Thoracic aorta (tissue), 2 donors: ENCODE results near the gene MEIKIN. TPM values are rescaled to one million over a fixed set of nuclear protein-coding genes. Genes with fewer than 3 reads are reported as not detected.

Experiments
- ATAC-seq: fragments of 150-250 bp; one replicate; pipeline ENCODE4 v1.8.0; 2017; ENCODE audit warnings: low read depth; ENCODE audit not compliant: insufficient number of reproducible peaks, low FRiP score
- DNase-seq: peaks from one replicate; pipeline ENCODE4 v3.0.0-alpha.2; 2020; ENCODE audit warnings: low spot score
- H3K27ac ChIP-seq, 2 donors: fragments of 200-600 bp; sonication (generic); 1 replicate in 1 of 2; 2 replicates in 1 of 2; pipeline ENCODE4 v1.5.1; 2016; ENCODE audit warnings: mild to moderate bottlenecking in 2 of 2, moderate library complexity in 2 of 2
- H3K27me3 ChIP-seq: fragments of 200-600 bp; sonication (generic); replicated peaks from 2 replicates; pipeline ENCODE4 v1.6.0; 2016; ENCODE audit warnings: mild to moderate bottlenecking; ENCODE audit not compliant: insufficient read depth
- H3K36me3 ChIP-seq: fragments of 200-600 bp; sonication (generic); one replicate; pipeline ENCODE4 v1.5.1; 2016
- H3K4me1 ChIP-seq, 2 donors: fragments of 200-600 bp; sonication (generic); 1 replicate in 1 of 2; 2 replicates in 1 of 2; pipeline versions ENCODE4 v1.5.1 to v1.6.0; 2016; ENCODE audit warnings: low read depth in 2 of 2, mild to moderate bottlenecking in 1 of 2; ENCODE audit not compliant: control insufficient read depth in 1 of 2
- H3K4me3 ChIP-seq: fragments of 200-600 bp; sonication (generic); 2 replicates; pipeline ENCODE4 v1.5.1; 2016; ENCODE audit warnings: mild to moderate bottlenecking
- H3K9me3 ChIP-seq: fragments of 200-600 bp; sonication (generic); 2 replicates; pipeline ENCODE4 v1.5.1; 2016
- total RNA-seq, 2 donors: library from RNA; depleted of rRNA; stranded (reverse); fragments of >200 nt; gene quantifications; one replicate each; pipeline versions ENCODE4 v1.1.0 to v1.2.3, GENCODE V29; 2016
- TF ChIP-seq, protein P1 (sequence below): fragments of 200-600 bp; sonication (generic); IDR thresholded peaks from one replicate; pipeline ENCODE4 v1.5.1; 2019; ENCODE audit warnings: antibody characterized with exemption

Gene MEIKIN
- total RNA-seq, 2 donors from 2014 or later, result not detected

GRCh38 chr5:131950706-131951105, 5.2 kb upstream of the MEIKIN start:
- ATAC-seq, result no peak

GRCh38 chr5:131947445-131947844, 2.0 kb upstream of the MEIKIN start:
- Histone ChIP-seq H3K27ac (no peak overlapping the region), H3K27me3 (no peaks in the 10 kb centered on the region), H3K36me3 (no peaks in the 10 kb centered on the region), H3K4me1 (no peaks in the 10 kb centered on the region), H3K9me3 (no peaks in the 10 kb centered on the region), H3K4me3 (no peak overlapping the region)
- ATAC-seq (no peak), DNase-seq (no peak)
- TF ChIP-seq, protein P1, sequence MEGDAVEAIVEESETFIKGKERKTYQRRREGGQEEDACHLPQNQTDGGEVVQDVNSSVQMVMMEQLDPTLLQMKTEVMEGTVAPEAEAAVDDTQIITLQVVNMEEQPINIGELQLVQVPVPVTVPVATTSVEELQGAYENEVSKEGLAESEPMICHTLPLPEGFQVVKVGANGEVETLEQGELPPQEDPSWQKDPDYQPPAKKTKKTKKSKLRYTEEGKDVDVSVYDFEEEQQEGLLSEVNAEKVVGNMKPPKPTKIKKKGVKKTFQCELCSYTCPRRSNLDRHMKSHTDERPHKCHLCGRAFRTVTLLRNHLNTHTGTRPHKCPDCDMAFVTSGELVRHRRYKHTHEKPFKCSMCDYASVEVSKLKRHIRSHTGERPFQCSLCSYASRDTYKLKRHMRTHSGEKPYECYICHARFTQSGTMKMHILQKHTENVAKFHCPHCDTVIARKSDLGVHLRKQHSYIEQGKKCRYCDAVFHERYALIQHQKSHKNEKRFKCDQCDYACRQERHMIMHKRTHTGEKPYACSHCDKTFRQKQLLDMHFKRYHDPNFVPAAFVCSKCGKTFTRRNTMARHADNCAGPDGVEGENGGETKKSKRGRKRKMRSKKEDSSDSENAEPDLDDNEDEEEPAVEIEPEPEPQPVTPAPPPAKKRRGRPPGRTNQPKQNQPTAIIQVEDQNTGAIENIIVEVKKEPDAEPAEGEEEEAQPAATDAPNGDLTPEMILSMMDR, result no peak

More at GRCh38 chr5:131950706-131951105, 5.2 kb upstream of the MEIKIN start:
- Histone ChIP-seq H3K36me3 (no peaks in the 10 kb centered on the region), H3K27me3 (no peaks in the 10 kb centered on the region), H3K27ac (no peak overlapping the region), H3K9me3 (no peaks in the 10 kb centered on the region), H3K4me3 (no peak overlapping the region), H3K4me1 (no peaks in the 10 kb centered on the region)
- TF ChIP-seq, protein P1, result no peak
- DNase-seq, result no peak

DNA sequence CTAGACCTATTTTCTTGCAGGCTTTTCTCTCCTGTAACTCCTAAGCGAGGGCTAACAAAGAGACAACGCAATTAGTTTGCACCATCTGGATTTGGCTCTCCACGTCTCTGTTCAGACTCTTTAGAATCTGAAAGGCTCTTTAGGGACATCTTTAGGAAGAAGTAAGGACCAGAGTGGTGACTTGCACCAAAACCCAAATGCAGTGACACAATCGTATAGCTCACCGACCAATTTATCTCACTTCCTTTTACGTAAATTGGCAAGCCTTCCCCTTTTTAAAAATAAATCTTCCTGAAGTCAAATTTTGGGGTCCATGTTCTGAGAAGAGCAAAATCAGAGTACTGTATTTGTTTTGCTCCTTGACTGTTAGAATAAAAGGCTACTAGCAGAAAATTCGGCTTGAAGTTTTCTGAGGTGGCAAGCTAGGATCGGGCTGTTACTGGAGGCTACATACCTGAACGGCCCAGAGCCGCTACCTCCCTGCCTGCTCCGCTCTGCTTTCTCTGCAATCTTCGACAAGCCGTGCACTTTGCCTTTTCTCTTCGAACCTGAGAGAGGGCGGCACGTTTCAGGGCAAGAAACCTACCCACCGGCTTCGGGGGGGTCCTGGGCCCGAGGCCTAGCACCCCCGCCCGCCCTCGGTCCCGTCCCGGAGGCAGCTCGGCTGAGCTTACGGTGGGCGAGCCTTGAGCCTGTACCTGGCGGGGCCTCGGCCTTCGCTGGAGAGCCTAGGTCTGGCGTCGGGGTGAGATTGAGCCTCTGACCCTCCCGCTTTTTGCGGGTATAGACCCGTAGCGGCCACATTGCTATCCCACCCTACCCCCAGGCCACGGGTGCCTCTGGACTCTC, 537 bp downstream of the MEIKIN start:
- ATAC-seq (no peak), DNase-seq (no peak)
- Histone ChIP-seq H3K27ac (no peak overlapping the region), H3K9me3 (no peaks in the 10 kb centered on the region), H3K27me3 (no peaks in the 10 kb centered on the region), H3K4me3 (peak overlapping the region; percentile 33), H3K36me3 (no peaks in the 10 kb centered on the region), H3K4me1 (no peaks in the 10 kb centered on the region)
- TF ChIP-seq, protein P1, result no peak

DNA sequence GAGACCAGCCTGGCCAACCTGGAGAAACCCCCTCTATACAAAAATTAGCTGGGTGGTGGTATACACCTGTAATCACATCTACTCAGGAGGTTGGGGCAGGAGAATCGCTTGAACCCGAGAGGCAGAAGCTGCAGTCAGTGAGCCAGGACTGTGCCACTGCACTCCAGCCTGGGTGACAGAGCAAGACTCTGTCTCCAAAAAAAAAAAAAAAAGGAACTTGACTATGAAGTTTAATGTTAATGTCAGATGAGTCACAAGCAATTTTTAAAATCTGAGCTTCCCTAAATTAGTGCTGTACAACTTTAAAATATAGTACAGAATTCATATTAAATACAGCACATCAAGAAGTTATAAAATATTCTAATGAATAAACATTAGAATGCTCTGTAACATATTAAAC, 1.5 kb downstream of the MEIKIN start:
- Histone ChIP-seq H3K4me3 (no peak overlapping the region), H3K27me3 (no peaks in the 10 kb centered on the region), H3K36me3 (no peaks in the 10 kb centered on the region), H3K27ac (no peak overlapping the region), H3K9me3 (no peaks in the 10 kb centered on the region), H3K4me1 (no peaks in the 10 kb centered on the region)
- DNase-seq (no peak), ATAC-seq (no peak)
- TF ChIP-seq, protein P1, result no peak

- DNase-seq (no peak), ATAC-seq (no peak)
- H3K9me3 ChIP-seq, result no peaks in the 10 kb centered on the region
- H3K4me3 ChIP-seq, result no peak overlapping the region
- H3K27ac ChIP-seq, result no peak overlapping the region
- H3K4me1 ChIP-seq, result no peaks in the 10 kb centered on the region
- TF ChIP-seq, protein P1, result no peak
- no peaks in the 10 kb centered on the region for H3K27me3 ChIP-seq
- H3K36me3 ChIP-seq, result no peaks in the 10 kb centered on the region
These were observed 3.4 kb downstream of the MEIKIN start for GRCh38 chr5:131942016-131942415.
